Measurements from ENCODE around the gene RNASEL.
A peak's percentile ranks its signal among the peaks of the same experiment; 100 is the strongest.
"Not testable (repeated sequence)": the region's sequence is repeated elsewhere in the genome, so short reads cannot be mapped to it uniquely, and the experiment has no call there.

Gene RNASEL

GRCh38 chr1:182588500-182589396, at the start of gene RNASEL:
RNASEL (minus strand) TSS chr1:182589256; CDS start chr1:182586806, 2,450 bp downstream.
- peak; percentile 31 for DNase-seq (ENCODE audit: low read depth)

- DNase-seq (ENCODE audit: low read depth): no peak
These were observed 48.7 kb upstream of the RNASEL start for GRCh38 chr1:182637769-182638168.

- DNase-seq (ENCODE audit: low read depth): no peak
These were observed 46.8 kb upstream of the RNASEL start for GRCh38 chr1:182635871-182636270.

GRCh38 chr1:182634306-182635072, 45.4 kb upstream of the RNASEL start:
- no peak for DNase-seq (ENCODE audit: low read depth)

- DNase-seq (ENCODE audit: low read depth): no peak
These were observed 44.7 kb upstream of the RNASEL start for GRCh38 chr1:182633657-182634281.

- no peak for DNase-seq (ENCODE audit: low read depth)
These were observed 44.0 kb upstream of the RNASEL start for GRCh38 chr1:182633031-182633430.

DNA sequence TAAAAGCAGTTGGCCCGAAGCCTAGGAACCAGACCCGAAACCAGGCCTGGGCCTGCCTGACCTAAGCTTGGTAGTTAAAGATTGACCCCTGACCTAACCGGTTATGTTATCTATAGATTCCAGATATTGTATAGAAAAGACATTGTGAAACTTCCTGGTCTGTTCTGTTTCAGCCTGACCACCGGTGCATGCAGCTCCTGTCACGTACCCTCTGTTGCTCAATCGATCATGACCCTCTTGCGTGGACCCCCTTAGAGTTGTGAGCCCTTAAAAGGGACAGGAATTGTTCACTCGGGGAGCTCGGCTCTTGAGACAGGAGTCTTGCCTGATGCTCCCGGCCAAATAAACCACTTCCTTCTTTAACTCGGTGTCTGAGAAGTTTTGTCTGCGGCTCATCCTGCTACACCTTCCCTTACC, 43.4 kb upstream of the RNASEL start:
- DNase-seq (ENCODE audit: low read depth): not testable (repeated sequence)

GRCh38 chr1:182631954-182632353, 42.9 kb upstream of the RNASEL start:
- DNase-seq (ENCODE audit: low read depth): no peak

DNA sequence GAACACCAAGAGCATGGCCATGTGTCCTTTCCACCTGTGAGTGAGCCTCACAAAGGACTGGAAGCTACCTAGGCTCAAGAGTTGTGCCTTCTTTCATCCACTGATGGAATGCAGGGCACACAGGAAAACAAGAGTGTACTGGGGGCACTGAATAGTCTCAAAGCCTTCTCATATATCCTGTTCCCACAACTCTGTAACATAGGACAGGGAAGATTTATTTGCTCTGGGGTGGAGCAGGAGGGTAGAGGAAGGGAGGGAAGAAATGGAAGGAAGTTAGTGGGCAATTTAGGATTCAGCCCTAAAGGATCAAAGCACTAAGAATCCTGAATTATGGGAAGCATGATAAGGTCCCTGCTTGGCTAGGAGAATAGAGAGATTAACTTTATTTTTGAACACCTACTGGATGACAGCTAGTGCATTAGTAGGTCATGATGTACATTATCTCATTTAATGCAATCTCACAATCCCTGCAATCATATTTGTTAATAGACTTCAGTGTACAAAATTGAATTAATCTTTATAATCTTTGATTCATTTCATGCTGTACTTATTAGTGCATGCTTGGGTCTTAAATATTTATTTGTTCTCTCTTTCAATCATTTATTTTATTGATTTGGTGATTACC, 42.1 kb upstream of the RNASEL start:
- no peak for DNase-seq (ENCODE audit: low read depth)

DNA sequence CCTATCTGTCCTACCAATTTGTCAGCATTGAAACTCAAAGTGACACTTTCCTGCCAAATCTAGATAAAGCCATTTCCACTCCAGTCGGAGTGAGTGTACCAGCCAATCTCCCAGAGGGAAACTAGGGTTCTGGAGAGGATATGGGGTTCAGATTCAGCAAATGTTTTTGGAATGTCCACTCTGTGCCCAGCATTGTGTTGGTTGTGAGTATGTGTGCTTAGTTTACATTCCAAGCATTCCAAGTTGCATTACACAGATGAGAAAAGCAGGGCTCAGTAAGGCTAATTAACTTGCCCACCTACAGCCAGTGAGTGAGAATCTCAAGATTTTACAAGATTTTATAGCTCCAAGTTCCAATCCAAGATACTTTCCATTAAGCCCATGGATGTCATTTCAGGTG, 41.5 kb upstream of the RNASEL start:
- no peak for DNase-seq (ENCODE audit: low read depth)

GRCh38 chr1:182629499-182630096, 40.5 kb upstream of the RNASEL start:
- peak; percentile 56 for DNase-seq (ENCODE audit: low read depth)

GRCh38 chr1:182629080-182629479, 40.0 kb upstream of the RNASEL start:
- no peak for DNase-seq (ENCODE audit: low read depth)

GRCh38 chr1:182628657-182629056, 39.6 kb upstream of the RNASEL start:
- no peak for DNase-seq (ENCODE audit: low read depth)

DNA sequence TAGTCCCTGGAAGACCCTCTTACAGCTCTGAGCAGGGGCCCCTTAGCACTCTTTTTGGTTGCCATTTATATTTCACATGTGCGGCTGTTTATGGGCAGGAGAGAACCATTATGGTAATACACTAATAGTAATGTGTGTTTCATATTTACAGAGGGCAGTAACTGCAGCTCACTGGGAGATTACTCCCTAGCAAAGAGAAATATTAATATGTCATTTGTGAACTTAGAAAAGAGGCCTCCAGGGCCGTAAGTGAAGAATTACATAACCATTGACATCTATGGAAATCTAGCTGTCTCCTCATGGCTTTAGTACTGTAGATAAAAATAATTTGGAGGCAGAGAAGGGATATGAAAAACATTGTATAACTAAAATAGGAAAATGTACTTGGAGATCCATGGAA, 38.6 kb upstream of the RNASEL start:
- no peak for DNase-seq (ENCODE audit: low read depth)

- no peak for DNase-seq (ENCODE audit: low read depth)
These were observed 37.5 kb upstream of the RNASEL start for GRCh38 chr1:182626527-182626926.

GRCh38 chr1:182625719-182626504, 36.9 kb upstream of the RNASEL start:
- DNase-seq (ENCODE audit: low read depth): no peak

DNA sequence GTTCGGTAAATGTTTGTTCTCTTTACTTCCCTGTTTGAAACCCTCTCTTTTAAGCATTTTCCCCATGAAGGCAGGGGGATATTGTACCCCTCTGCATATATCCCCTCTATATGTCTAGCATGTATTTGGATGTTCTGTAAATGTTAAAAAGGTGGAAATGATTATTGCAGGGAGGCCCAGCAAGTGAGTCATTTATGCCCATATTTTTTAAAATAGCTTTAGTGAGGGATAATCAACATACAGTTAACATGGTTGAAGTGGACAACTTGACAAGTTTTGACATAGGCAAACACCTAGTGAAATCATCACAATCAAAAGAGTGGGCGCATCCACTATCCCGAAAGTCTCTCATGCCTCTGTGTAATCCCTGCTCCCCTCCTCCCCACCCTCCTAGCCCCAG, 36.0 kb upstream of the RNASEL start:
- DNase-seq (ENCODE audit: low read depth): no peak

DNA sequence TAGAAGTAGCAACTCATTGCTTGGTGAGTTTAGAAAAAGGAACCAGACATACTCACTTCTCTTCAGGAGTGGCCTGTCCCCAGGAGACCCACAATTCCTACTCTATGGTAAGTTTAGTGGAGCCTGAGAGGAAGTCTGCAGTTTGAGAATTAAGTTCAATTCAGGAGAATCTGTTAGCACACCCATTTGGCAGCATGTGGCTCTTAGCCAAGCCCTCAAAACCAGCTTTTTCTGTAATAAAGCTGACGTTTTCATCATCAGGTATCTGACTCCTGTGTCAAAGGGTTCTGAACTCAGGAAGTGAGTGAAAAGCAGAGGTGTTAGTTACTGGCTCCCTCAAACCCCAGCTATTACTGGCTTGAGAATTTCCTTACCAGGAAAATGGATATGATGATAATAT, 35.5 kb upstream of the RNASEL start:
- no peak for DNase-seq (ENCODE audit: low read depth)

- DNase-seq (ENCODE audit: low read depth): no peak
These were observed 34.0 kb upstream of the RNASEL start for GRCh38 chr1:182622901-182623528.

DNA sequence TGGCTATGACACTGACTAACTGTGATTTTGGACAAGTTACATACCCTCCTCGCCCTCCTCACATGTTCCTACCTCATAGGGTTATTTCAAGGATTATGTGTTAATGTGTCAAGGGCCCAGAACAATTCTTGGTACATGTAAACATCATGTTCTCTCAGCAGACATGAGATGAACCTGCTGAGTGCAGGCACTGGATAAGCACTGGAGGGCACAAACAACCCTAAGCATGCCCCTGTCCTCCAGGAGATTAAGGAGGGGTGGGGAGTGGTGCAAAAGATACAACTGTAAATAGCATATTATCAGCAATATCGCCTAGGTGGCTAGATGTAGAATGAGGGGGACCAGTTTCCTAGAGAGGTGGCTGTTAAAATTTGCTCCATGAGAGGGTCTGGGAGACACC, 32.9 kb upstream of the RNASEL start:
- no peak for DNase-seq (ENCODE audit: low read depth)
